Activated naive CD8-positive, alpha-beta T cell treated with anti-CD3 and anti-CD28 coated beads, Interleukin-2, amount 50 U/mL, for 24 hours (primary cell): ENCODE measurements around the gene ASXL2.
"Not testable (repeated sequence)": the region's sequence is repeated elsewhere in the genome, so short reads cannot be mapped to it uniquely, and the experiment has no call there.

Experiments used
- ATAC-seq: fragments of 150-1000 bp; cut with Tn5 transposase; one replicate; pipeline ENCODE4 v1.10.0; 2021
- DNase-seq: peaks from one replicate; pipeline ENCODE4 v3.0.0; 2021
- H3K27ac Mint-ChIP-seq: one replicate; pipeline ENCODE4 v1.8.0; 2021; ENCODE audit warnings: mild to moderate bottlenecking, mixed read lengths
- H3K27me3 Mint-ChIP-seq: one replicate; pipeline ENCODE4 v1.8.0; 2021; ENCODE audit warnings: mixed read lengths
- H3K36me3 Mint-ChIP-seq: one replicate; pipeline ENCODE4 v1.8.0; 2021; ENCODE audit warnings: low read depth, mixed read lengths
- H3K4me1 Mint-ChIP-seq: one replicate; pipeline ENCODE4 v1.8.0; 2021; ENCODE audit warnings: mixed read lengths
- H3K4me3 Mint-ChIP-seq: one replicate; pipeline ENCODE4 v1.8.0; 2021; ENCODE audit warnings: mild to moderate bottlenecking, moderate library complexity, mixed read lengths
- H3K9me3 Mint-ChIP-seq: one replicate; pipeline ENCODE4 v1.8.0; 2021; ENCODE audit warnings: mixed read lengths

Gene ASXL2

DNA sequence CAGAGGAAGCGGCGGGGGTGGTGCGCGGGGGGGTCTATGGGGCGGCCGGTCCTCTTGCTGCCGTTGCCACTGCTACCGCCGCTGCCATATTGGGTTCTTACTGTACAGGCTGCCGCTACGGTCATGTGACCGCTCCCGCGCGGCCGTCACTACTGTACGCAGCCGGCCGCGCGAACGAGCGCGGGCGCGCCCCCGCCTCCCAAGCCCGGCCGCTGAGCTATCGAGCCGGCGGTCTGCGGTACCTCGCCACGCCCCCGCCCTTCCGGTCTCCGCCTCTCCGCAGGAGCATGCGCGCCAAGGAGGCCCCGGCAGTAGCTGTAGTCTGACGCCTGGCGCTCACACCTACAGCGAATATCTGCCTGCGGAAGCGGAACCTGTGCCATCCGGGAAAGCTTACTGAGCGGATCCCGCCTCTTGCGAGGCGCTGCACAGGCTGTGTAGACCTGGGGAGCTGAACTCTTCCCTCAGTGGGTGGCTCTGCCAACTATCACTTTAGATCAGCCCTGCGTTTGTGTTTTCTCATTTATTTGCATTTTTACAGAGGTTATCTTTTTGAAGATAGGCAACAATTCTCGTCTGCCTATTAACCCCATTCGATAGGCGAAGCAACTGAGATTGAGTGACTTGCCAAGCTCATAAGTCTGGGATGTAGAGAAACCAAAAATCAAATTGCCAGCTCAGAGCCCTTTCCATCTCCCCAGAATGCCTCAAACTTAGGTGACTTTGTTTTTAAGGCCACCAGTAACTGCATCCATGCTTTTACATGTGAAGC is at the start of gene ASXL2:
Gene ASXL2, minus strand, starts transcription at position 127 of the 772 bp plus-strand sequence. CDS start 265 bp downstream, outside the sequence.
- peaks cover 52% of the 10 kb centered on the region for H3K4me1 Mint-ChIP-seq
- ATAC-seq: peak; percentile 89
- peaks cover 22% of the 10 kb centered on the region for H3K36me3 Mint-ChIP-seq
- peak within 1 kb of the TSS; percentile 91 for H3K27ac Mint-ChIP-seq
- DNase-seq: peak; percentile 98
- H3K27me3 Mint-ChIP-seq: no peaks in the 10 kb centered on the region
- H3K9me3 Mint-ChIP-seq: no peaks in the 10 kb centered on the region
- H3K4me3 Mint-ChIP-seq: peak within 1 kb of the TSS; percentile 96

DNA sequence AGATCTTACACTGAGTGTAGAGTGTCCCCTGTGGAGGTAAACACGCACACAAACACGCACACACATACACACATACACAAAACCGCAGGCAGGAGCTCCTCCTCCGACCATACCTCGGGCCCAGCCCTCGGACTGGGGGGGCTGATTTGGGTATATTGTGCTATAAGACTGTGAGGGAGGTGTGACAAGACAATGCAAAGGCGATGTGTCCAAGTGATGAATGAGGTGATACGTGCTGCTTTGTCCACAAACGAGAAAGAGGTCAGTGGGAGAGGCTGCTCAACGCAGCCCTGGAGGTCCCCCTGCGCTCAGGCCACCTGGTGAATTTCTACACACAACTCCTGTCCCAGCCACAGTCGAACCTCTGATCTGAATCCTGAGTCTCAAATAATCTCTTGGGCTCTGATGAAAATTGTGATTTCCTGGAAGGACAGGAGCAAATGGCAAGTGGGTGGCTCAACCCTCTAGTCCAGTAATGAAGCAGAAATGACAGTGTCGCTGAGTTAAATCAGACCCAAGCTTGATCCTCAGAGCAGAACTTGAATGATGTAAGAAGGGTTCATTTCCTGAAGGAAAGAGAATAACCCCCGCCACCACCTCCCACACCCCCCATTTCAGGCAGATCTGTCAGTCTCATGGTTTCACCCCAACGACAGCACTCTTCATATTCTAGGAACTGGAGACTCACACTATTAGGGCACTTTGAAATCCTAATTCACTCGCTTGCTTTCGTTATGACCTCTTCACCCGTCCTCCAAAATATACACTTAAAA is 48.9 kb upstream of the ASXL2 start:
- Mint-ChIP-seq H3K36me3 (no peaks in the 10 kb centered on the region), H3K27ac (no peak overlapping the region), H3K9me3 (no peaks in the 10 kb centered on the region), H3K27me3 (no peaks in the 10 kb centered on the region), H3K4me3 (no peak overlapping the region), H3K4me1 (peaks cover 2% of the 10 kb centered on the region)
- DNase-seq: no peak
- peak; percentile 36 for ATAC-seq

DNA sequence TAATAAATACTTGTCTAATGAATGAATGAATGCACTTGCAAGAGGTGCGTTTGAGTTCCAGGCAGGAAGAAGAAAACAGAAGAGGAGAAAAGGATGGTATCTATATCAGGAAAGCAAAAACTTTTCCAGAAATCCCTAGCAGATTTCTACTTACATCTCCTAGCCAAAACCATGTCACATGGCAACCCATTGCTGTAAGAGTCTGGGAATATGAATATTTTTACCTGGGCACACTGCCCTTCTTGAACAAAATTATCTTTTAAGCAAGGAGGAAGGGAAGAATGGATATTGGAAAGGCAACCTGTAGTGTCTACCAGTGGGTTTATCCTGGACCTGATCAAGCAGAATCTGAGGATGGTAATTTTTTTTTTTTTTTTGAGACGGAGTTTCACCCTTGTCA is 44.2 kb upstream of the ASXL2 start:
- Mint-ChIP-seq H3K4me3 (no peak overlapping the region), H3K27me3 (no peaks in the 10 kb centered on the region), H3K9me3 (no peaks in the 10 kb centered on the region), H3K36me3 (no peaks in the 10 kb centered on the region), H3K27ac (no peak overlapping the region), H3K4me1 (peaks cover 2% of the 10 kb centered on the region)
- ATAC-seq (no peak), DNase-seq (no peak)

DNA sequence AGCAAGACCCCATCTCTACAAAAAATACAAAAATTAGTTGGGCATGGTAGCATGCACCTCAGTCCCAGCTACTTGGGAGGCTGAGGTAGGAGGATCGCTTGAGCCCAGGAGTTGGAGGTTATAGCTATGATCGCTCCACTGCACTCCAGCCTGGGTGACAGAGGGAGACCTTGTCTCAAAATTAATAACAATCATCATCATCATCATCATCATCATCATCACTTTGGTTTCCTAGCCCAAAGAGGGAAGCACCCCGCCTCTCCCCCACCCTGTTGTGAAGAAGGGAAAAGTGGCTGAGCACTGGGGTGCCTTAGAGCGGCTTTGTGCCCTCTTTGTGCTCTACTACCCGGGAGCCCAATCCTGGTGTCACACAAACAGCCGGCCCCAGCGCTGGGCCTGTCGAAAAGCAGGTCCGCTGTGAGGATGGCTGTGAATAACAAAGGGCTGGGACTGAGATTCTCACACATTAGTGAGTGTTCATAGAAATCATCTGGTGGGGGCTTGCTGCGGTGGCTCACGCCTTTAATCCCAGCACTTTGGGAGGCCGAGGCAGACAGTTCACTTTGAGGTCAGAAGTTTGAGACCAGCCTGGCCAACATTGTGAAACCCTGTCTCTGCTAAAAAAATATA is 42.6 kb upstream of the ASXL2 start:
- DNase-seq (no peak), ATAC-seq (no peak)
- Mint-ChIP-seq H3K4me1 (peaks cover 9% of the 10 kb centered on the region), H3K9me3 (no peaks in the 10 kb centered on the region), H3K27ac (no peak overlapping the region), H3K27me3 (peaks cover 4% of the 10 kb centered on the region), H3K4me3 (no peak overlapping the region), H3K36me3 (no peaks in the 10 kb centered on the region)

DNA sequence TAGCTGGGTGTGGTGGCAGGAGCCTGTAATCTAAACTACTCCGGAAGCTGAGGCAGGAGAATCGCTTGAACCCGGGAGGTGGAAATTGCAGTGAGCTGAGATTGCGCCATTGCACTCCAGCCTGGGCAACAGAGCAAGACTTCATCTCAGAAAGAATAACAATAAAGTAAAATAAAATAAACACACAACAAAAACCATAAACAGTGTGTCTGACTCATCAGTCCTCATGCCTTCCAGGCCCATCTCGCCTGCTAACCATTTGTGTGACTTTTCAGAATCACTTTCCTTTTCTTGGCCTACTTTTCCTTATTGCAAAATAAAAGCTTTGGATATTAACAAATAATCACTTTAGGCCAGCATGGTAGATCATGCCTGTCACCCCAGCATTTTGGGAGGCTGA is 42.0 kb upstream of the ASXL2 start:
- ATAC-seq: no peak
- Mint-ChIP-seq H3K36me3 (no peaks in the 10 kb centered on the region), H3K27ac (no peak overlapping the region), H3K4me3 (no peak overlapping the region), H3K9me3 (no peaks in the 10 kb centered on the region), H3K27me3 (peaks cover 4% of the 10 kb centered on the region), H3K4me1 (peaks cover 12% of the 10 kb centered on the region)
- DNase-seq: no peak

DNA sequence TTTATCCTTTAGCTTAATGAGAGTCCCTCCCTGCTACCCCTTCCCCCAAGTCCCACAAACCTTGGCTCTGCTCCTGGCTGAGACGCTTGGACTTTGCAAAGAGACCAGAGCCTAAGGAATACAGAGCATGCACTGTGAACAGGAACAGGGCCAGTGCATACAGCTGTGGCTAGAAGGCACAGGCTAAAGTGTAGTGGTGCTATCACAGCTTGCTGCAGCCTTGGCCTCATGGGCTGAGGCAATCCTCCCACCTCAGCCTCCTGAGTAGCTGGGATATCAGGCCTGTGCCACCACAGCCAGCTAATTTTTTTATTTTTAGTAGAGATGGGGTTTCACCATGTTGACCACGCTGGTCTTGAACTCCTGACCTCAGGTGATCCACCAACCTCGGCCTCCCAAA is 39.5 kb upstream of the ASXL2 start:
- no peak for ATAC-seq
- no peak overlapping the region for H3K4me3 Mint-ChIP-seq
- DNase-seq: no peak
- H3K36me3 Mint-ChIP-seq: no peaks in the 10 kb centered on the region
- no peaks in the 10 kb centered on the region for H3K9me3 Mint-ChIP-seq
- peaks cover 4% of the 10 kb centered on the region for H3K27me3 Mint-ChIP-seq
- no peak overlapping the region for H3K27ac Mint-ChIP-seq
- H3K4me1 Mint-ChIP-seq: peaks cover 12% of the 10 kb centered on the region

DNA sequence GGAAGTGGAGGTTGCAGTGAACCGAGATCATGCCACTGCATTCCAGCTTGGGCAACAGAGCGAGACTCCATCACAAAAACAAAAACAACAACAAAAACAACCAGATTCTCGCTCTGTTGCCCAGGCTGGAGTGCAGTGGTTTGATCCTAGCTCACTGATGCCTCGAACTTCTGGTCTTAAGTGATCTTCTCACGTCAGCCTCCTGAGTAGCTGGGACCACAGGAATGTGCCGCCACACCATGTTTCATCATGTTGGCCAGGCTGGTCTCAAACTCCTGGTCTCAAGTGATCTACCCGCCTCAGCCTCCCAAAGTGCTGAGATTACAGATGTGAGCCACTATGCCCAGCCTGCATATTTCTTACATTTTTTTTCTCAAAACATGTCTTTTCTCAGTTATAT is 39.1 kb upstream of the ASXL2 start:
- peaks cover 12% of the 10 kb centered on the region for H3K4me1 Mint-ChIP-seq
- not testable (repeated sequence) for H3K36me3 Mint-ChIP-seq, H3K27me3 Mint-ChIP-seq, ATAC-seq, DNase-seq, H3K9me3 Mint-ChIP-seq, H3K27ac Mint-ChIP-seq, H3K4me3 Mint-ChIP-seq

DNA sequence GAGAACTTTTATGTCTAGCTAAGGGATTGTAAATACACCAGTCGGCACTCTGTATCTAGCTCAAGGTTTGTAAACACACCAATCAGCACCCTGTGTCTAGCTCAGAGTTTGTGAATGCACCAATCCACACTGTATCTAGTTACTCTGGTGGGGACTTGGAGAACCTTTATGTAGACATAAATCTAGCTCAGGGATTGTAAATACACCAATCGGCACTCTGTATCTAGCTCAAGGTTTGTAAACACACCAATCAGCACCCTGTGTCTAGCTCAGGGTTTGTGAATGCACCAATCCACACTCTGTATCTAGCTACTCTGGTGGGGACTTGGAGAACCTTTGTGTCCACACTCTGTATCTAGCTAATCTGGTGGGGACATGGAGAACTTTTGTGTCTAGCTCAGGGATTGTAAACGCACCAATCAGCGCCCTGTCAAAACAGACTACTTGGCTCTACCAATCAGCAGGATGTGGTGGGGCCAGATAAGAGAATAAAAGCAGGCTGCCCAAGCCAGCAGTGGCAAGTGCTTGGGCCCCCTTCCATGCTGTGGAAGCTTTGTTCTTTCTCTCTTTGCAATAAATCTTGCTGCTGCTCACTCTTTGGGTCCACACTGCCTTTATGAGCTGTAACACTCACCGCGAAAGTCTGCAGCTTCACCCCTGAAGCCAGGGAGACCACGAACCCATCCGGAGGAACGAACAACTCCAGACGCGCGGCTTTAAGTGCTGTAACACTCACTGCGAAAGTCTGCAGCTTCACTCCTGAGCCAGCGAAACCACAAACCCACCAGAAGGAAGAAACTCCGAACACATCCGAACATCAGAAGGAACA is 37.9 kb upstream of the ASXL2 start:
- peak overlapping the region; percentile 76 for H3K4me3 Mint-ChIP-seq
- not testable (repeated sequence) for ATAC-seq, H3K9me3 Mint-ChIP-seq, H3K27me3 Mint-ChIP-seq, H3K36me3 Mint-ChIP-seq
- peaks cover 12% of the 10 kb centered on the region for H3K4me1 Mint-ChIP-seq
- DNase-seq: peak; percentile 37
- H3K27ac Mint-ChIP-seq: peak overlapping the region; percentile 19

DNA sequence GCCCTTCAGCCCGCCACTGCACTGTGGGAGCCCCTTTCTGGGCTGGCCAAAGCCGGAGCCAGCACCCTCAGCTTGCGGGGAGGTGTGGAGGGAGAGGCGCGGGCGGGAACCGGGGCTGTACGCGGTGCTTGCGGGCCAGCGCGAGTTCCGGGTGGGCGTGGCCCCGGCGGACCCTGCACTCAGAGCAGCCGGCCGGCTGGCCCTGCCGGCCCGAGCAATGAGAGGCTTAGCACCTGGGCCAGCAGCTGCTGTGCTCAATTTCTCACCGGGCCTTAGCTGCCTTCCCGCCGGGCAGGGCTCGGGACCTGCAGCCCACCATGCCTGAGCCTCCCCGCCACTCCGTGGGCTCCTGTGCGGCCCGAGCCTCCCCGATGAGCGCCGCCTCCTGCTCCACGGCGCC is 37.1 kb upstream of the ASXL2 start:
- not testable (repeated sequence) for H3K9me3 Mint-ChIP-seq, H3K4me3 Mint-ChIP-seq, ATAC-seq, H3K36me3 Mint-ChIP-seq, DNase-seq, H3K27me3 Mint-ChIP-seq, H3K27ac Mint-ChIP-seq
- H3K4me1 Mint-ChIP-seq: peaks cover 12% of the 10 kb centered on the region

DNA sequence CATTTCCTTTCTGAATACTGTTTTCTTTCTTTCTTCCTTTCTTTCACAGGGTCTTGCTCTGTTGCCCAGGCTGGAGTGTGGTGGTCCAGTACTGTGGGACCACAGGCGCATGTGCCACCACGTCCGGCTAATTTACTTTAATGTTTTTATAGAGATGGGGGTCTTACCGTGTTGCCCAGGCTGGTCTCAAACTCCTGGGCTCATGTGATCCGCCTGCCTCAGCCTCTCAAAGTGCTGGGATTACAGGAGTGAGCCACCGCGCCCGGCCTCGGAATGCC is 35.3 kb upstream of the ASXL2 start:
- not testable (repeated sequence) for H3K4me3 Mint-ChIP-seq, DNase-seq, H3K36me3 Mint-ChIP-seq, H3K27ac Mint-ChIP-seq, H3K27me3 Mint-ChIP-seq, H3K9me3 Mint-ChIP-seq, ATAC-seq
- H3K4me1 Mint-ChIP-seq: peaks cover 12% of the 10 kb centered on the region

DNA sequence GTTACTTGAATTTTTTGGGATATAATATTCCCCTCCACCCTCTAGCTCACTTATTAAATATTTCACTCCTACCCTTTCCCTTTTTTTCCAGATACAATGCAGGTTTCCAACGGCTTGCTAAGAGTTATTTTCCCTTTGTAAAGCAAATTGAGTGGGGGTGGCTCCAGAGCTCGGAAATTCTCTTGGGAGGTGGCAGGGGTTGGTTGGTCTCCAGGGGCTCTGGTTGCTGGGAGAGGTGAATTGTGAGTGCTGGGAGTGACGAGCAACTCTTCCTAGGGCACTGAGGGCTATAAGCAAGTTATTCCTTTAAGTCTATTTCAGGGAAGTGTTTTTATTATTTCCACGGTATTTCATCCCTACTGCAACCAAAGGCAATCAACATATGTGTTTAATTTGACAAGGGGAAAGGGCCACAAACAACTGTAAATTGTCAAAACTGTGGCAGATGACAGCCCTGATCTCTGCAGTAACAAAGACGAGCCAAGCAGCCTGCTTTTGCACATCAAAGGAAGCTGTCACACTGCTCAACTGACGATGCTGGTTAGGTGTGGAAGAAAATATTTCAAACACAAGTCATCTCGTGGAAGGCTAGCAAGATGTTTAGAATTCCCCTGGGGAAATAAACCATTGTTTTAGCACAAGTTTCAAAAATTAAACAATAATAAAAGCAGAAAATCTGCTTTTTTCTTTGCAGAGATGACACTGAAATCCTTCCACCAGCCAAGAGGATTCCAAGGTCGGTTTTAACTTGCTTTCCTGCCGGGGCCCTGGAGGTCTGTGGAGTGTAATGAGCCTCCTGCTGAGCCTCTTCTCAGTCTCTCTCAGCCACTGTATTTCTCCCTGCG is 34.8 kb upstream of the ASXL2 start:
- H3K27me3 Mint-ChIP-seq: peaks cover 4% of the 10 kb centered on the region
- ATAC-seq (no peak), DNase-seq (no peak)
- peaks cover 12% of the 10 kb centered on the region for H3K4me1 Mint-ChIP-seq
- no peak overlapping the region for H3K4me3 Mint-ChIP-seq
- H3K27ac Mint-ChIP-seq: no peak overlapping the region
- no peaks in the 10 kb centered on the region for H3K36me3 Mint-ChIP-seq
- H3K9me3 Mint-ChIP-seq: no peaks in the 10 kb centered on the region

DNA sequence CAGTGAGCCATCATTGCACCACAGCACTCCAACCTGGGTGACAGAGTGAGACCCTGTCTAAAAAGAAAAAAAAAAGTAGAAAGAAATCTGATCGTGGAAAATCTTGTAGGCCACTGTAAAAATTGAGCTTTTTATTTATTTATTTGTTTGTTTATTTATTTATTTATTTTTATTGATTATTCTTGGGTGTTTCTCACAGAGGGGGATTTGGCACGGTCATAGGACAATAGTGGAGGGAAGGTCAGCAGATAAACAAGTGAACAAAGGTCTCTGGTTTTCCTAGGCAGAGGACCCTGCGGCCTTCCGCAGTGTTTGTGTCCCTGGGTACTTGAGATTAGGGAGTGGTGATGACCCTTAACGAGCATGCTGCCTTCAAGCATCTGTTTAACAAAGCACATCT is 31.3 kb upstream of the ASXL2 start:
- not testable (repeated sequence) for H3K27me3 Mint-ChIP-seq, H3K4me3 Mint-ChIP-seq, H3K27ac Mint-ChIP-seq

DNA sequence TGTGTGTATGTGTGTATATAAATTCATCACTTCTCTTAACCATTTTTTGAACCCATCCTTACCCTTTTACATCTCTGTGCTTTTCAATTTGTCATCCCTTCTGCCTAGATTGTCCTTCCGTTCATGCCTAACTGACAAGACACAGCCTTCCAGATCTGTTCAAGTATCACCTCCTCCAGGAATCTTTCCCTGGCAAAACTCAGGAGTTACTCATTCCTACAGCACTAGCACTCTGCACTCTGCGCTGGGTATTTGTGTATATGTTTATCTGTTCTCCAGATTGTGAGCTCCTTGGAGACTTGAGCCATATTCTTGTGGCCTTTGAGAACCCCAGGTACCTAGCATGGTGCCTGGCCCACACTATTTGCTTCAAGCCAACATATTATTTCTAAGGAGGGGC is 26.8 kb upstream of the ASXL2 start:
- no peak for ATAC-seq
- Mint-ChIP-seq H3K4me3 (no peak overlapping the region), H3K27ac (no peak overlapping the region), H3K27me3 (no peaks in the 10 kb centered on the region), H3K4me1 (peaks cover 3% of the 10 kb centered on the region), H3K9me3 (no peaks in the 10 kb centered on the region), H3K36me3 (no peaks in the 10 kb centered on the region)
- no peak for DNase-seq

More for the DNA sequence above, 31.3 kb upstream of the ASXL2 start:
- DNase-seq, H3K9me3 Mint-ChIP-seq, H3K36me3 Mint-ChIP-seq, ATAC-seq, H3K4me1 Mint-ChIP-seq: not testable (repeated sequence)
